ENCODE results near the gene FKRP.

DNA sequence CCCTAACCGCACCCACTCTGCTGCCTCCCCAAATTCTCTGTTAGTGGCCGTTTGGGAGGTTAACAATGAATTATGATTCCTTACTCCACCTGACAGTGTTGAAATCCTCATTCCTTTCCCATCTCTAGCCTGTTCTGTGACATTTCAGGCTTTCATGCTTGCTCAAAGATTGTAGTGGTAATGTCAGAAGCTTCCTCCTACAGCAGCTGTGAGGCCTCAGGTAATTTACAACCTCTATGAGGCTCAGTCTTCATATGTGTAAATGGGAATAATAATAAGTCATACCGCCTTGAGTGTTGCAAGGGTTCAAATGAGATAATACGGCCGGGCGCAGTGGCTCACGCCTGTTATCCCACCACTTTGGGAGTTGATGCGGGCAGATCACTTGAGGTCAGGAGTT is 43.5 kb downstream of the FKRP start:
- TF ChIP-seq CTCF (IDR thresholded peaks at IDR 0.05) (no peak), POLR2A (IDR thresholded peaks at IDR 0.05) (no peak)

Measured in heart left ventricle (tissue), 13 donors.